HG03135 (cell line): ENCODE results near the gene MTG2.

ENCODE experiments used
- ATAC-seq: cut with Tn5 transposase; IDR thresholded peaks from one replicate; pipeline ENCODE4 v1.9.1; 2021; ENCODE audit warnings: mild to moderate bottlenecking, moderate library complexity; ENCODE audit not compliant: unreplicated experiment

Gene MTG2

DNA sequence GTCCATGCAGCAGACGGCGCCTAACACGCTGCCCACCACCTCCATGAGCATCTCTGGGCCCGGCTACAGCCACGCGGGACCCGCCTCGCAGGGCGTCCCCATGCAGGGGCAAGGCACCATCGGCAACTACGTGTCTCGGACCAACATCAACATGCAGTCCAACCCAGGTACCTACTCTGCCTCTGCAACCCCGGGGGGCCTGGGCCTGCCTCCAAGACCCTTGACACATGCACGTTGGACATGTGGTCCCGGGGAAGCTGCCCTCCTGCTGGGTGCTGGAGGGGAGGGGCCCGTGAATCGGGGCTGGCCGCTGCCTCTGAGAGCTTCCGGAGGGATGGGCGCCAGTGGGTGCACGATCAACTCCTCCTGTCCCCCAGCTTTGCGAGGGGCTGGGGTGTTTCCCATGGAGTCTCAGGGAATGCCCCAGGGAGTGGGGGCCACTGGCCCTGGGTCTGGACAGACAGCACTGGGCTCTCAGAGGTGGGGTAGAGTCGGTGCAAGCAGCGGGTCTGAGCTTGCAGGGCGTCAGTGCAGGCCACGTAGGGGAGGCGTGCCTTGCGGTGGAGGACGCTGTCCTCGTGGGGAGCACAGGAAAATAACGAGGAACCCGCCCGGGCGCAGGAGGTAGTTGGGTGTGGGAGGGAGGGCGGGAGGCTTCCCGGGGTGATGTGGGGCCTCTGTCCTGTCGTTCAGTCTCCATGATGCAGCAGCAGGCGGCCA is 19.9 kb upstream of the MTG2 start:
- ATAC-seq = no peak

- ATAC-seq = no peak
These were observed 19.4 kb upstream of the MTG2 start for GRCh38 chr20:62163485-62163865.

- ATAC-seq = no peak
These were observed 18.7 kb upstream of the MTG2 start for GRCh38 chr20:62163986-62164762.

- ATAC-seq = no peak
These were observed 17.7 kb upstream of the MTG2 start for GRCh38 chr20:62164879-62165761.

DNA sequence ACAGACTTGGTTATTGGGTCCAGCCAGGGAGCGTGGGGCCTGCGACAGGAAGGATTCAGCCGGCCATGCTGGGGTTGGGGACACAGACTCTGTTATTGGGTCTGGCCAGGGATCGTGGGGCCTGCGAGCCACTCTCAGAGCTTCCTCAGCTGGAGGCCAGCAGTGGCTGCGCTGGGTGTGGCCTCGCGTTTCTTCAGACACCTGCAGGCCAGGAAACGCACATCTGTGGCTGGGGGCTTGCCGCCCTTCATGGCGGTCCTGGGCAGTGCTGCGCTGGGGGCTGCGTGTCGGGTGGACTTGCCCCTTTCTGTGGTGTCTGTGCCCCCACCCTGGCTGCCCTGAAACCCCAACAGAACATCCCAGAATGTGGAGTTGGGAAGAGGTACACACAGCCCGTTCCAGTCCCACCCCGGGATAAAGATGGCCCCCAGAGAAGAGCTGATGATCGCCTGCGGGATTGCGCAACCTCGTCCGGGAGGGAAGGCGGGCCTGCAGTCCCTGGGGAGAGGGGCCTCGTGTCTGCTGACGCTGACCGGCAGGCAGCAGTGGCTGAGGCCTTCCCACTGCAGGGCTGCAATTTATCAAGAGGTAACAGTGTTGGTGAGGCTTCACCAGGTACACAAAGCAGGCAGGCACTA is 16.9 kb upstream of the MTG2 start:
- no peak for ATAC-seq

- ATAC-seq = no peak
These were observed 15.4 kb upstream of the MTG2 start for GRCh38 chr20:62167474-62167873.

- ATAC-seq = no peak
These were observed 14.8 kb upstream of the MTG2 start for GRCh38 chr20:62168061-62168460.

GRCh38 chr20:62168890-62169435 is 13.9 kb upstream of the MTG2 start:
- no peak for ATAC-seq

- ATAC-seq = no peak
These were observed 12.3 kb upstream of the MTG2 start for GRCh38 chr20:62170536-62170935.

- ATAC-seq = no peak
These were observed 11.6 kb upstream of the MTG2 start for GRCh38 chr20:62171245-62171644.

- ATAC-seq = no peak
These were observed 10.2 kb upstream of the MTG2 start for GRCh38 chr20:62172666-62173065.

GRCh38 chr20:62174021-62174804 is 8.6 kb upstream of the MTG2 start:
- ATAC-seq = no peak

DNA sequence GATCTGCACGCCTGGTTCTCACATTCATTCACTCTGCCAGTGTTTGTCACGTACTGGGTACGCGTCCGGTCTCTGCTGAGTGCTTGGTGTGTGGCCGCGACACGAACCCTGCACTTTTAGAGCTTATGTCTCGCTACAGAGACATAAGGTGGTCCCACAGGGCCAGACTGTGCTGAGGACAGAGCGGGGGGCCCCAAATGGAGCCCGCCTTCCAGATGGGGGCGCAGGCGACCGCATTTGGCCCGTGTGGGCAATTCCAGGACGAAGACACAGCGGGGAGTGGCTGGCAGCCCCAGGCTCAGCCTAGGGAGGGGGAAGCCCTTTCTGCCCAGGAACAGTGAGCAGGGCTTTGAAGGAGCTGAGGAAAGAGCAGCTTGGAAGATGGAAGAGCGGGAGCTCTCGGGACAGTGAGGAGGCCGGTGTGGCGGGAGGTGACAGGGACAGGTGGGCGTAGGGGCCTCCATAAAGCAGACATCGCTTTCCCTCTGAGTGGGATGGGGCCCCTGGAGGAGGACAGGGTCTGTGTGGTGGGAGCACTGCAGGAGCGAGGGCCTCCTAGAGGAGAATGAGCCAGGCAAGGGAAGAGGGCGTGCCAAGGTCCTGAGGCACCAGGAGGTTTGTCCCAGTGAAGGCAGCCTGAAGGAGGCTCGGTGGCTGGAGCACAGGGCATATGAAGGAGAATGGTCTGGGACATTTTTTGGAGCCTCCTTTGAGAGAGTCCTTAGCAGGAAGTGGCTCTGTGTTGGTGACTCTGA is 7.8 kb upstream of the MTG2 start:
- no peak for ATAC-seq

GRCh38 chr20:62175711-62176110 is 7.1 kb upstream of the MTG2 start:
- no peak for ATAC-seq

GRCh38 chr20:62176866-62177265 is 6.0 kb upstream of the MTG2 start:
- no peak for ATAC-seq

- ATAC-seq = no peak
These were observed 5.5 kb upstream of the MTG2 start for GRCh38 chr20:62177307-62177706.

- no peak for ATAC-seq
These were observed 4.3 kb upstream of the MTG2 start for GRCh38 chr20:62178316-62179161.

- ATAC-seq = no peak
These were observed 3.7 kb upstream of the MTG2 start for GRCh38 chr20:62179162-62179504.
